NCI-H1417 (cell line): ENCODE measurements around the gene NKAIN1.

ENCODE experiments used
- DNase-seq, 3 experiments: peaks; one replicate each; lab custom pipeline; 2025; lab: John Stamatoyannopoulos, UW

The NKAIN1 gene

GRCh38 chr1:31234123-31234708 lies 5.5 kb downstream of the NKAIN1 start:
- DNase-seq, result no peak

GRCh38 chr1:31232689-31233088 lies 7.0 kb downstream of the NKAIN1 start:
- no peak for DNase-seq

GRCh38 chr1:31231802-31232201 lies 7.9 kb downstream of the NKAIN1 start:
- DNase-seq, result no peak

- DNase-seq, result no peak
Observed at GRCh38 chr1:31230378-31230777, 9.3 kb downstream of the NKAIN1 start.

- DNase-seq, result no peak
Observed at GRCh38 chr1:31228986-31229385, 10.7 kb downstream of the NKAIN1 start.

GRCh38 chr1:31227891-31228568 lies 11.7 kb downstream of the NKAIN1 start:
- DNase-seq, result peak; percentile 6 to 88 (median 58)

GRCh38 chr1:31224068-31224467 lies 15.6 kb downstream of the NKAIN1 start:
- DNase-seq, result peak in 1 of 3 experiments; percentile 46

- peak in 1 of 3 experiments; percentile 45 for DNase-seq
Observed at GRCh38 chr1:31222176-31222575, 17.5 kb downstream of the NKAIN1 start.

- DNase-seq, result no peak
Observed at GRCh38 chr1:31221072-31221471, 18.6 kb downstream of the NKAIN1 start.

GRCh38 chr1:31219489-31219888 lies 20.2 kb downstream of the NKAIN1 start:
- no peak for DNase-seq

- no peak for DNase-seq
Observed at GRCh38 chr1:31218705-31219104, 21.0 kb downstream of the NKAIN1 start.

- peak; percentile 40 to 89 (median 81) for DNase-seq
Observed at GRCh38 chr1:31216016-31216415, 23.7 kb downstream of the NKAIN1 start.

GRCh38 chr1:31215065-31215570 lies 24.6 kb downstream of the NKAIN1 start:
- peak in 1 of 3 experiments; percentile 17 for DNase-seq

GRCh38 chr1:31214316-31215064 lies 25.2 kb downstream of the NKAIN1 start:
- no peak for DNase-seq

GRCh38 chr1:31208361-31208945 lies 31.2 kb downstream of the NKAIN1 start:
- DNase-seq, result no peak

GRCh38 chr1:31207569-31207968 lies 32.1 kb downstream of the NKAIN1 start:
- no peak for DNase-seq

- no peak for DNase-seq
Observed at GRCh38 chr1:31207046-31207445, 32.6 kb downstream of the NKAIN1 start.

GRCh38 chr1:31203215-31203614 lies 36.5 kb downstream of the NKAIN1 start:
- DNase-seq, result peak in 1 of 3 experiments; percentile 8

- peak in 1 of 3 experiments; percentile 9 for DNase-seq
Observed at GRCh38 chr1:31201931-31202360, 37.7 kb downstream of the NKAIN1 start.

- no peak for DNase-seq
Observed at GRCh38 chr1:31199949-31200348, 39.7 kb downstream of the NKAIN1 start.

GRCh38 chr1:31199236-31199790 lies 40.4 kb downstream of the NKAIN1 start:
- DNase-seq, result peak in 1 of 3 experiments; percentile 28

- DNase-seq, result peak in 2 of 3 experiments; percentile 64 to 87
Observed at GRCh38 chr1:31198600-31198999, 41.1 kb downstream of the NKAIN1 start.
